Neuronal stem cell (in vitro differentiated cells): ENCODE results near the gene PTPRO.
A peak's percentile ranks its signal among the peaks of the same experiment; 100 is the strongest.

Experiments
- DNase-seq: peaks from one replicate; pipeline ENCODE4 v3.0.0-alpha.2; 2013; ENCODE audit warnings: low spot score
- H2AFZ ChIP-seq: one replicate; pipeline ENCODE4 v1.6.1; 2013; ENCODE audit warnings: mild to moderate bottlenecking, low read length, inconsistent platforms
- H2AK5ac ChIP-seq: 2 replicates; pipeline ENCODE4 v1.6.1; 2013; ENCODE audit warnings: low read depth, mild to moderate bottlenecking, inconsistent platforms, low read length, moderate library complexity, mixed read lengths
- H2BK120ac ChIP-seq: 2 replicates; pipeline ENCODE4 v1.6.1; 2013; ENCODE audit warnings: low read depth, mild to moderate bottlenecking, inconsistent platforms, low read length, moderate library complexity, mixed read lengths
- H2BK12ac ChIP-seq: one replicate; pipeline ENCODE4 v1.6.1; 2013; ENCODE audit warnings: low read length, inconsistent platforms
- H2BK15ac ChIP-seq: 2 replicates; pipeline ENCODE4 v1.6.1; 2013; ENCODE audit warnings: mild to moderate bottlenecking, low read length, inconsistent platforms, mixed read lengths
- H2BK5ac ChIP-seq: one replicate; pipeline ENCODE4 v1.6.1; 2013; ENCODE audit warnings: inconsistent platforms, mild to moderate bottlenecking, low read length, moderate library complexity
- H3K14ac ChIP-seq: one replicate; pipeline ENCODE4 v1.6.1; 2013; ENCODE audit warnings: low read length, inconsistent platforms
- H3K18ac ChIP-seq: 2 replicates; pipeline ENCODE4 v1.6.1; 2013; ENCODE audit warnings: low read length, inconsistent platforms
- H3K23ac ChIP-seq: 2 replicates; pipeline ENCODE4 v1.6.1; 2013; ENCODE audit warnings: low read depth, mild to moderate bottlenecking, mixed read lengths, low read length, inconsistent platforms; ENCODE audit not compliant: poor library complexity
- H3K27ac ChIP-seq: replicated peaks from 3 replicates; pipeline ENCODE4 v1.5.1; 2013; ENCODE audit warnings: low read length, inconsistent platforms
- H3K27me3 ChIP-seq, 3 experiments: 2 replicates each; pipeline ENCODE4 v1.6.1; 2013; ENCODE audit warnings: low read length in 3 of 3, mild to moderate bottlenecking in 2 of 3, inconsistent platforms in 1 of 3, low read depth in 1 of 3, mixed read lengths in 1 of 3, moderate library complexity in 1 of 3; ENCODE audit not compliant: control insufficient read depth in 3 of 3, insufficient read depth in 3 of 3
- H3K36me3 ChIP-seq, 2 donors: replicated peaks in 1 of 2; 2 replicates each; pipeline ENCODE4 v1.6.1; 2013; ENCODE audit warnings: low read length in 2 of 2; ENCODE audit not compliant: control insufficient read depth in 2 of 2, insufficient read depth in 2 of 2
- H3K4ac ChIP-seq: 2 replicates; pipeline ENCODE4 v1.6.1; 2013; ENCODE audit warnings: inconsistent platforms, mild to moderate bottlenecking, low read length, moderate library complexity
- H3K4me1 ChIP-seq, 2 donors: 1 replicate in 1 of 2; 2 replicates in 1 of 2; pipeline ENCODE4 v1.6.1; 2013; ENCODE audit warnings: low read length in 2 of 2, low read depth in 1 of 2; ENCODE audit not compliant: control insufficient read depth in 2 of 2, insufficient read depth in 1 of 2
- H3K4me2 ChIP-seq: one replicate; pipeline ENCODE4 v1.6.1; 2013; ENCODE audit warnings: mild to moderate bottlenecking, low read length, inconsistent platforms; ENCODE audit not compliant: insufficient read depth, poor library complexity, severe bottlenecking
- H3K4me3 ChIP-seq, 2 donors: 2 replicates each; pipeline ENCODE4 v1.5.1; 2013; ENCODE audit warnings: low read length in 2 of 2, mild to moderate bottlenecking in 2 of 2, inconsistent platforms in 1 of 2, moderate library complexity in 1 of 2
- H3K79me1 ChIP-seq: one replicate; pipeline ENCODE4 v1.6.1; 2013; ENCODE audit warnings: low read depth, mild to moderate bottlenecking, inconsistent platforms, low read length, moderate library complexity
- H3K9ac ChIP-seq: one replicate; pipeline ENCODE4 v1.6.1; 2013; ENCODE audit warnings: mild to moderate bottlenecking, low read depth, low read length, inconsistent platforms; ENCODE audit not compliant: poor library complexity
- H3K9me3 ChIP-seq, 2 donors: replicated peaks in 1 of 2; 2 replicates each; pipeline versions ENCODE3 to v1.6.1; 2013; ENCODE audit warnings: low read length in 2 of 2, mild to moderate bottlenecking in 2 of 2, inconsistent platforms in 1 of 2, low read depth in 1 of 2, mixed read lengths in 1 of 2, moderate library complexity in 1 of 2; ENCODE audit not compliant: control insufficient read depth in 2 of 2, insufficient read depth in 1 of 2
- H4K8ac ChIP-seq: one replicate; pipeline ENCODE4 v1.6.1; 2013; ENCODE audit warnings: low read depth, mild to moderate bottlenecking, inconsistent platforms, low read length, moderate library complexity
- H4K91ac ChIP-seq: one replicate; pipeline ENCODE4 v1.6.1; 2013; ENCODE audit warnings: low read length, low read depth, mild to moderate bottlenecking, inconsistent platforms; ENCODE audit not compliant: poor library complexity
- WGBS, 2 donors: extraction: QIAGEN DNeasy Blood & Tissue Kit; methylation state at CpG; one replicate each; pipeline ENCODE4 v1.1.7; 2013; ENCODE audit warnings: missing lambda C conversion rate in 2 of 2, mixed read lengths in 1 of 2; ENCODE audit not compliant: insufficient read length in 2 of 2, insufficient replicate concordance in 1 of 2; ENCODE audit errors: extremely low coverage in 2 of 2; 5-methylcytosine and 5-hydroxymethylcytosine counted together

Gene PTPRO

DNA sequence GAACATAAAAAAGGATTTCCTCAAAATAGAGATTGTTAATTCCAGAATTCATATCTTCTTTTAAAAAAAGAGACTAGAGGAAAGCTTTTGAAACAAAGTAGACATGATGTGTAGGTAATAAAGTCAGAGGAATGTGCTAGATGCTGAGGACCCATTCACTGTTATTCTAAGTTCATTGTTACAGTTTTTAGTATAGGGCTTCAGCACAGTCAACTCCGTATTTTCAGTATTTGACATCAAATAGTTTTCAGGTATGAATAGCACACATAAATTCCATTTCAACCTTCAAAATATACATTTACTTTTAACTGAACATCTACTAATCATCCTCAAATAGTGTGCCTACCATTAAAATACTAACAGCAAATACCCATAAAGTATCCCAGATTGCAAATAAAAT lies 239.1 kb downstream of the PTPRO start:
- H3K4me2 ChIP-seq = no peak overlapping the region
- no peak overlapping the region for H3K18ac ChIP-seq
- no peak overlapping the region for H3K9ac ChIP-seq
- no peak overlapping the region for H2BK15ac ChIP-seq
- no peak overlapping the region for H3K4ac ChIP-seq
- no peak overlapping the region for H3K23ac ChIP-seq
- no peaks in the 10 kb centered on the region for H3K79me1 ChIP-seq
- H2BK5ac ChIP-seq = no peak overlapping the region
- no peaks in the 10 kb centered on the region for H3K27me3 ChIP-seq
- H4K91ac ChIP-seq = no peak overlapping the region
- no CpG with 5 or more reads among the region's 1 CpG for WGBS, 2 donors
- H2BK12ac ChIP-seq = no peak overlapping the region
- no peak overlapping the region for H2AFZ ChIP-seq
- H3K4me1 ChIP-seq = no peaks in the 10 kb centered on the region
- H3K14ac ChIP-seq = no peak overlapping the region
- no peak overlapping the region for H4K8ac ChIP-seq
- H3K36me3 ChIP-seq = no peaks in the 10 kb centered on the region
- no peak overlapping the region for H2BK120ac ChIP-seq
- no peak overlapping the region for H3K27ac ChIP-seq
- no peaks in the 10 kb centered on the region for H3K9me3 ChIP-seq
- DNase-seq = no peak
- H2AK5ac ChIP-seq = no peak overlapping the region
- H3K4me3 ChIP-seq = no peak overlapping the region

DNA sequence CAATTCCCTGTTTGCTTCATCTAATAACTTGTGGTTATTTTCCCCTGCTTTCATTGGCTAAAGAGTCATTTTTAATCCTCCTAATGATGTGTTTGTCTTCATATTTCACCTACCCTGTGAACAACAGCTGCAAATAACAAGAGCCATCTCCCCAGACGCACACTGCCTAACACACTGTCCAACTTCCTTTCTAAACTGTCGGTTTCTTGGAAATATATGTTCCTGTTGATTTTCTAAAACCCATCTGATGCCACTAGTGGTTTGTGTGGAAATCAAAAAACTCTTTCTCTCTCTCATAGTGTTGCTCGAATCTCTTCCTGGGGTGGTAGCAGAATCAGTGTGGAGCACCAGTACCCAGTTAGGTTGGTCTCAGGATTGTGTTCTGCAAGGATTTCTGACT lies 240.0 kb downstream of the PTPRO start:
- WGBS, 2 donors = no CpG with 5 or more reads among the region's 3 CpGs
- no peak overlapping the region for H3K4me3 ChIP-seq

DNA sequence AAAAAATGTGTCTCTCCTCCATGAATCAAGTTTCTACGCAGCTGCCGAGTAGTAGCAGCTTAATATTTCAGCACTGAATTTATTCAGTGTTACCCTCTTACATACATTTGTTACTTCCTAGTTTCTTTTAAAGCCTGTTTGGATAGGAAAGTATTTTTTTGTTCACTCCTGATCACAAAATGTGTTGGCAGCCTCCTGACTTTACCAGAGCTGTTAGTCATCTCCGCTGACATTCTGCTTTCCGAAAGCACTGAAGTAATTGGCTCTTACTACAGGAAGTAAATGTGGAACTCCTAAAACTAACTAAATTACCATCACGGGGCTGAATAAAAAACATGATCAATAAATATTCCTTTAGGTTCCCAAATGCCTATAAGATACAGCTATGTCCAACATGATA lies 241.4 kb downstream of the PTPRO start:
- no peak overlapping the region for H3K23ac ChIP-seq
- no peak overlapping the region for H2BK12ac ChIP-seq
- H4K91ac ChIP-seq = no peak overlapping the region
- no peaks in the 10 kb centered on the region for H3K9me3 ChIP-seq
- H3K18ac ChIP-seq = no peak overlapping the region
- H2AFZ ChIP-seq = peak overlapping the region; percentile 59
- no peak overlapping the region for H3K4me2 ChIP-seq
- no peaks in the 10 kb centered on the region for H3K27me3 ChIP-seq
- H2BK120ac ChIP-seq = no peak overlapping the region
- no peak overlapping the region for H2BK5ac ChIP-seq
- no peak overlapping the region for H4K8ac ChIP-seq
- no peak overlapping the region for H3K9ac ChIP-seq
- WGBS, 2 donors = no CpG with 5 or more reads among the region's 5 CpGs
- H2BK15ac ChIP-seq = no peak overlapping the region
- no peak overlapping the region for H3K4me3 ChIP-seq
- H3K14ac ChIP-seq = no peak overlapping the region
- no peak for DNase-seq
- no peak overlapping the region for H2AK5ac ChIP-seq
- no peak overlapping the region for H3K27ac ChIP-seq
- no peaks in the 10 kb centered on the region for H3K36me3 ChIP-seq
- no peaks in the 10 kb centered on the region for H3K79me1 ChIP-seq
- H3K4ac ChIP-seq = no peak overlapping the region
- no peaks in the 10 kb centered on the region for H3K4me1 ChIP-seq

More for the DNA sequence above, 240.0 kb downstream of the PTPRO start:
- H3K14ac ChIP-seq = no peak overlapping the region
- H3K18ac ChIP-seq = no peak overlapping the region
- H2AFZ ChIP-seq = no peak overlapping the region
- H3K23ac ChIP-seq = no peak overlapping the region
- H2BK12ac ChIP-seq = no peak overlapping the region
- H3K9ac ChIP-seq = no peak overlapping the region
- H2BK120ac ChIP-seq = no peak overlapping the region
- no peak overlapping the region for H4K91ac ChIP-seq
- H4K8ac ChIP-seq = no peak overlapping the region
- no peak overlapping the region for H3K4ac ChIP-seq
- no peak overlapping the region for H3K4me2 ChIP-seq
- H2BK15ac ChIP-seq = no peak overlapping the region
- H3K36me3 ChIP-seq = no peaks in the 10 kb centered on the region
- H2BK5ac ChIP-seq = no peak overlapping the region
- no peak overlapping the region for H3K27ac ChIP-seq
- no peak overlapping the region for H2AK5ac ChIP-seq
- no peaks in the 10 kb centered on the region for H3K4me1 ChIP-seq
- H3K79me1 ChIP-seq = no peaks in the 10 kb centered on the region
- H3K27me3 ChIP-seq = no peaks in the 10 kb centered on the region
- no peaks in the 10 kb centered on the region for H3K9me3 ChIP-seq
- no peak for DNase-seq

DNA sequence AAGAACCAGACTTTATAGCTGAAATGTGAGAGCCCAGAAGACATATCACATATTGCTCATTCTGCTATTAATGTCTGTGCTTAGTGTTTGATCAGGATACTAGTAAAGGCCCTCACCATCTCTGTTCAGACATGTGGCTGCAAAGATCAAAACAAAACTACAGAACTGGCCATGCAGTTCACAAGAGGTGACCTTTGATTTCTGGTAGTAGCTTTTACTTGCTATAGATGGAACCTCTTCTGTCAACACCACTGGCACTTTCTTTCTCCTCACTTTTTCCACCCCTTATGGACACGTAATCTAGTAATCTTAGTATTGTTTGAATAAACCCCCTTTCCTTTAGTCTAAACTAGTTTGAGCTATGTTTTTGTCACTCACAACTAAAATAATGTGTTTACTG lies 252.0 kb downstream of the PTPRO start:
- Histone ChIP-seq H3K18ac (no peak overlapping the region), H4K8ac (no peak overlapping the region), H3K4me3 (no peak overlapping the region), H2BK5ac (no peak overlapping the region), H3K14ac (no peak overlapping the region), H3K9me3 (no peaks in the 10 kb centered on the region), H2AK5ac (no peak overlapping the region), H3K23ac (no peak overlapping the region), H3K4me2 (no peak overlapping the region), H3K27ac (no peak overlapping the region), H3K9ac (no peak overlapping the region), H3K4ac (no peak overlapping the region), H3K79me1 (no peaks in the 10 kb centered on the region), H2AFZ (no peak overlapping the region), H2BK120ac (no peak overlapping the region), H4K91ac (no peak overlapping the region), H3K36me3 (no peaks in the 10 kb centered on the region), H2BK12ac (no peak overlapping the region), H3K4me1 (peaks cover 0 to 2% of the 10 kb centered on the region in 2 donors), H3K27me3 (peaks cover 0 to 16% (median 0%) of the 10 kb centered on the region in 3 experiments), H2BK15ac (no peak overlapping the region)
- no CpG with 5 or more reads among the region's 1 CpG for WGBS, 2 donors
- no peak for DNase-seq
